ENCODE data around the gene C5orf22.

DNA sequence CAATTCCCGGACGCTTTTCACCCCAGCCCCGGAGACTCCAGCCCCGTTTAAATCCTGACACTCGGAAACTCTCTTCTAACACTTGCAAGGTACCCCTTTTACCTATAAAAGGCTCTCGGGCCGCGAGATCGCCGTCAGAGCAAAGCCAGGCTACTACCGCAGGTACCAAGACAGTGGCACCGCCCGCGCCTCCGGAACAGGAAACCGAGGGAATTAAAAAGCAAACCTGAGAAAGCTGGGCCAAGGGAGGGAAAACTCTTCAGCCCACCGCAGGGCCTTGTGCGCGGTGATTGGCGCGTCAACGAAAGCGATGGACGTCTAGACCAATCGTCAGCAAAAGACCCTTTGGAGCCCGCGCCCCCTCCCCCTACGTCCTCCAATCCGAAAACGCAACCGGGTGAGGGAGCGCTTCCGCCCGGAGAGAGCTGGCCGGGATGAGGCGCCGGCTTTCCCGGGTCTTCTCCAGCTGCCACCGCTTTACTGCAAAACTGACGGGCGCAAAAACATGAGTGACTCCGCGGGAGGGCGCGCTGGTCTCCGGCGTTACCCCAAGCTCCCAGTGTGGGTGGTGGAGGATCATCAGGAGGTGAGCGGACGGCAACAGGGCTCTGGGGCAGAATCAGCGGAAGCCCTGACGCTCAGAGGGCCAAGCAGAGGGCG, at the start of gene C5orf22, which contains the start of gene DROSHA:
- TF ChIP-seq, protein P1, sequence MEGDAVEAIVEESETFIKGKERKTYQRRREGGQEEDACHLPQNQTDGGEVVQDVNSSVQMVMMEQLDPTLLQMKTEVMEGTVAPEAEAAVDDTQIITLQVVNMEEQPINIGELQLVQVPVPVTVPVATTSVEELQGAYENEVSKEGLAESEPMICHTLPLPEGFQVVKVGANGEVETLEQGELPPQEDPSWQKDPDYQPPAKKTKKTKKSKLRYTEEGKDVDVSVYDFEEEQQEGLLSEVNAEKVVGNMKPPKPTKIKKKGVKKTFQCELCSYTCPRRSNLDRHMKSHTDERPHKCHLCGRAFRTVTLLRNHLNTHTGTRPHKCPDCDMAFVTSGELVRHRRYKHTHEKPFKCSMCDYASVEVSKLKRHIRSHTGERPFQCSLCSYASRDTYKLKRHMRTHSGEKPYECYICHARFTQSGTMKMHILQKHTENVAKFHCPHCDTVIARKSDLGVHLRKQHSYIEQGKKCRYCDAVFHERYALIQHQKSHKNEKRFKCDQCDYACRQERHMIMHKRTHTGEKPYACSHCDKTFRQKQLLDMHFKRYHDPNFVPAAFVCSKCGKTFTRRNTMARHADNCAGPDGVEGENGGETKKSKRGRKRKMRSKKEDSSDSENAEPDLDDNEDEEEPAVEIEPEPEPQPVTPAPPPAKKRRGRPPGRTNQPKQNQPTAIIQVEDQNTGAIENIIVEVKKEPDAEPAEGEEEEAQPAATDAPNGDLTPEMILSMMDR (IDR thresholded peaks at IDR 0.05; ENCODE audit: low read depth, low read length) = no peak
- TF ChIP-seq EZH2phosphoT487 (IDR thresholded peaks at IDR 0.05; ENCODE audit: low read depth) = no peak

Data from OCI-LY3 (cell line).